Measurements from ENCODE around the gene CUEDC2.

DNA sequence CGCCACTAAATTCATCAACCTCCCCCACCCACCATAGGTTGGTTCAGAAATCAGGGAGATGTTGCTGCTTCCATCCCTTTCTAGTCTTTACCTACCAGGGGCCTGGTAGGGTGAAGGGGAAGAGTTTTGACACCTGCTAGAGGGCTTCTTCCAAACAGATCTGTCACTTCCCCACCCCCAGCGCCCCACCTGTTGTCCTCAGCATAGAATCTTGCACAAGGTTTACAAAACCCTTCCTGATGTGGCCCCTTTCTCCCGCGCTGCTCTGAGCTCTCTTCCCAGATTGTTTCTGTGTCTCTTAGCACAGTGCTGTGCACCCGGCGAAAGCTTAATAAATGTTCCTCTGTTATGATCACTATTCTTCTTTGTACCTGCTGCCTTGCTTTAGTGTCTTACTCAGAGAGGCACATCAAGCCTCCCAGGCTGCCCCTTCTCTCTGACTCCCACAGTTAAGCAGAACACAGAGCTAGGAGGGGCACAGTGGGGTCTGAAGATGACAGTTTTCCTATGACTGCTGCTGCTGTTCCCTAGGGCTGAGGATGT, 30.2 kb upstream of the CUEDC2 start:
- TF ChIP-seq PAX5 (IDR thresholded peaks at IDR 0.05; ENCODE audit: insufficient read depth, low read length, severe bottlenecking) (no peak), POLR2A (IDR thresholded peaks at IDR 0.05; ENCODE audit: low read depth, low read length) (no peak), SPI1 (IDR thresholded peaks at IDR 0.05; ENCODE audit: low read depth, low read length) (no peak), POLR2AphosphoS5 (IDR thresholded peaks at IDR 0.05; ENCODE audit: low read depth, low read length) (no peak), TAF1 (IDR thresholded peaks at IDR 0.05; ENCODE audit: low read depth, low read length) (no peak), POU2F2 (IDR thresholded peaks at IDR 0.05; ENCODE audit: low read depth, low read length) (no peak)
